Liver (tissue), 9 donors: ENCODE data around the gene PTPRQ. TPM values are rescaled to one million over a fixed set of nuclear protein-coding genes. Genes with fewer than 3 reads are reported as not detected.
A peak's percentile ranks its signal among the peaks of the same experiment; 100 is the strongest.

Source experiments
- DNase-seq: peaks from one replicate; pipeline ENCODE4 v3.0.0-alpha.2; 2017; ENCODE audit warnings: low spot score
- H3K27ac ChIP-seq, 2 donors: one replicate each; pipeline ENCODE4 v1.7.0; 2013; ENCODE audit warnings: inconsistent platforms in 2 of 2, low read length in 2 of 2, control low read depth in 1 of 2, low read depth in 1 of 2, mild to moderate bottlenecking in 1 of 2
- H3K27me3 ChIP-seq, 4 donors: one replicate each; pipeline versions ENCODE4 v1.6.1 to v1.7.0; 2013; ENCODE audit warnings: low read length in 3 of 4, inconsistent platforms in 1 of 4, mild to moderate bottlenecking in 1 of 4, moderate library complexity in 1 of 4; ENCODE audit not compliant: control insufficient read depth in 4 of 4, insufficient read depth in 4 of 4
- H3K36me3 ChIP-seq, 4 donors: one replicate each; pipeline versions ENCODE4 v1.6.1 to v1.7.0; 2013; ENCODE audit warnings: low read length in 3 of 4, mild to moderate bottlenecking in 3 of 4, low read depth in 1 of 4, moderate library complexity in 1 of 4; ENCODE audit not compliant: control insufficient read depth in 4 of 4, insufficient read depth in 3 of 4
- H3K4me1 ChIP-seq, 4 donors: one replicate each; pipeline versions ENCODE4 v1.6.1 to v1.7.0; 2013; ENCODE audit warnings: low read length in 3 of 4, mild to moderate bottlenecking in 3 of 4, moderate library complexity in 1 of 4; ENCODE audit not compliant: control insufficient read depth in 4 of 4, insufficient read depth in 4 of 4
- H3K4me3 ChIP-seq, 3 donors: one replicate each; pipeline versions ENCODE4 v1.6.1 to v1.7.0; 2013; ENCODE audit warnings: low read length in 3 of 3, control low read depth in 1 of 3, low read depth in 1 of 3, mild to moderate bottlenecking in 1 of 3
- H3K9ac ChIP-seq, 2 donors: one replicate each; pipeline ENCODE4 v1.7.0; 2013; ENCODE audit warnings: low read length in 2 of 2, mild to moderate bottlenecking in 2 of 2, moderate library complexity in 2 of 2, control low read depth in 1 of 2, low read depth in 1 of 2
- H3K9me3 ChIP-seq, 4 donors: one replicate each; pipeline versions ENCODE4 v1.6.1 to v1.7.0; 2013; ENCODE audit warnings: low read length in 3 of 4; ENCODE audit not compliant: control insufficient read depth in 4 of 4
- ATF3 ChIP-seq: IDR thresholded peaks from 2 replicates; pipeline ENCODE4 v1.6.1; 2016; ENCODE audit warnings: antibody characterized with exemption
- CTCF ChIP-seq: fragments of 150-350 bp; IDR thresholded peaks from 2 replicates; pipeline ENCODE4 v1.5.1; 2017; ENCODE audit warnings: improper control_type of control experiment, low read depth, low read length; ENCODE audit not compliant: missing input control
- GABPA ChIP-seq, 2 donors: IDR thresholded peaks in 1 of 2; conservative IDR thresholded peaks in 1 of 2; 2 replicates each; pipeline ENCODE4 v1.6.1; 2016; ENCODE audit warnings: antibody characterized with exemption in 2 of 2, mild to moderate bottlenecking in 1 of 2, moderate library complexity in 1 of 2
- HNF4A ChIP-seq, 2 donors: conservative IDR thresholded peaks; 2 replicates each; pipeline ENCODE4 v1.6.1; 2016; ENCODE audit warnings: antibody characterized with exemption in 2 of 2, mild to moderate bottlenecking in 2 of 2
- MAX ChIP-seq: IDR thresholded peaks from 2 replicates; pipeline ENCODE4 v1.6.1; 2016; ENCODE audit warnings: antibody characterized with exemption
- RAD21 ChIP-seq, 2 donors: IDR thresholded peaks; 2 replicates each; pipeline ENCODE4 v1.6.1; 2016; ENCODE audit warnings: antibody characterized with exemption in 2 of 2, mild to moderate bottlenecking in 2 of 2
- TAF1 ChIP-seq: conservative IDR thresholded peaks from 2 replicates; pipeline ENCODE4 v1.6.1; 2016; ENCODE audit warnings: antibody characterized with exemption, mild to moderate bottlenecking
- WGBS: extraction: QIAGEN DNeasy Blood & Tissue Kit; methylation state at CpG from one replicate; pipeline ENCODE4 v1.1.7; 2013; 5-methylcytosine and 5-hydroxymethylcytosine counted together
- polyA plus RNA-seq, 2 donors: library from polyadenylated mRNA; stranded (reverse) in 1 of 2; unstranded in 1 of 2; fragments of 200-250 nt in 1 of 2; fragments of >200 nt in 1 of 2; fragmentation: Nextera tagmentation in 1 of 2; extraction: Ambion mirVana in 1 of 2; gene quantifications; one replicate each; pipeline versions ENCODE4 v1.2.1 to v1.2.3, GENCODE V29; 2013 to 2015
- total RNA-seq, 2 donors: library from RNA; depleted of rRNA; stranded (reverse); fragments of >200 nt; gene quantifications; one replicate each; pipeline ENCODE4 v1.2.3, GENCODE V29; 2014
- donor health status: healthy.
- donor health status: healthy.
- donor health status: healthy.
- donor health status: healthy.
- donor health status: healthy.

Gene PTPRQ
- total RNA-seq: under 1 TPM; 0.05 to 0.08 TPM
- polyA plus RNA-seq: under 1 TPM; 0.02 to 0.03 TPM

GRCh38 chr12:80443974-80444666 is at the start of gene PTPRQ:
TSS of gene PTPRQ (plus strand) at chr12:80444235. CDS start at chr12:80444346, 111 bp downstream.
- H3K36me3 ChIP-seq: no peaks in the 10 kb centered on the region
- TF ChIP-seq ATF3: no peak
- no peak for TF ChIP-seq TAF1
- TF ChIP-seq GABPA (IDR thresholded peaks at IDR 0.05 in 1 of 2, conservative IDR thresholded peaks at IDR 0.05 in 1 of 2): no peak
- TF ChIP-seq MAX: no peak
- no peak for TF ChIP-seq RAD21 (IDR thresholded peaks at IDR 0.05)
- H3K27me3 ChIP-seq: no peaks in the 10 kb centered on the region
- H3K4me1 ChIP-seq: no peaks in the 10 kb centered on the region
- H3K27ac ChIP-seq: no peak within 1 kb of the TSS
- 67% methylated on average over 4 of the region's 4 CpGs for WGBS
- no peaks in the 10 kb centered on the region for H3K9me3 ChIP-seq
- H3K9ac ChIP-seq: no peak within 1 kb of the TSS
- no peak within 1 kb of the TSS for H3K4me3 ChIP-seq
- DNase-seq: no peak

- H3K36me3 ChIP-seq: no peaks in the 10 kb centered on the region
- H3K4me1 ChIP-seq: no peaks in the 10 kb centered on the region
- 17% methylated on average over 20 of the region's 20 CpGs for WGBS
- H3K9me3 ChIP-seq: peaks cover 0 to 1% (median 0%) of the 10 kb centered on the region in 4 donors
- peaks cover 0 to 2% (median 0%) of the 10 kb centered on the region in 4 donors for H3K27me3 ChIP-seq
- peak overlapping the region in 1 of 3 donors; percentile 2 for H3K4me3 ChIP-seq
- DNase-seq: no peak
- H3K9ac ChIP-seq: no peak overlapping the region
- TF ChIP-seq RAD21 (IDR thresholded peaks at IDR 0.05): no peak
- no peak for TF ChIP-seq HNF4A (conservative IDR thresholded peaks at IDR 0.05)
- TF ChIP-seq CTCF: no peak
- no peak overlapping the region for H3K27ac ChIP-seq
Observed at GRCh38 chr12:80400571-80400991, 43.5 kb upstream of the PTPRQ start.

GRCh38 chr12:80401191-80401590 is 42.8 kb upstream of the PTPRQ start:
- peaks cover 0 to 1% (median 0%) of the 10 kb centered on the region in 4 donors for H3K9me3 ChIP-seq
- H3K27ac ChIP-seq: no peak overlapping the region
- H3K9ac ChIP-seq: no peak overlapping the region

More at GRCh38 chr12:80401191-80401590, 42.8 kb upstream of the PTPRQ start:
- no peaks in the 10 kb centered on the region for H3K4me1 ChIP-seq
- no peak for DNase-seq
- no peak overlapping the region for H3K4me3 ChIP-seq
- no peaks in the 10 kb centered on the region for H3K36me3 ChIP-seq
- 75% methylated on average over 3 of the region's 3 CpGs for WGBS
- H3K27me3 ChIP-seq: peaks cover 0 to 2% (median 0%) of the 10 kb centered on the region in 4 donors
- TF ChIP-seq RAD21 (IDR thresholded peaks at IDR 0.05) (no peak), GABPA (IDR thresholded peaks at IDR 0.05 in 1 of 2, conservative IDR thresholded peaks at IDR 0.05 in 1 of 2) (no peak), ATF3 (no peak), TAF1 (no peak), HNF4A (conservative IDR thresholded peaks at IDR 0.05) (no peak)
